Measurements from ENCODE around the gene EFEMP2. TPM values are rescaled to one million over a fixed set of nuclear protein-coding genes. Genes with fewer than 3 reads are reported as not detected.

The EFEMP2 gene
- total RNA-seq, 2 donors from 2014 or later, result 16.2 to 25.4 TPM

DNA sequence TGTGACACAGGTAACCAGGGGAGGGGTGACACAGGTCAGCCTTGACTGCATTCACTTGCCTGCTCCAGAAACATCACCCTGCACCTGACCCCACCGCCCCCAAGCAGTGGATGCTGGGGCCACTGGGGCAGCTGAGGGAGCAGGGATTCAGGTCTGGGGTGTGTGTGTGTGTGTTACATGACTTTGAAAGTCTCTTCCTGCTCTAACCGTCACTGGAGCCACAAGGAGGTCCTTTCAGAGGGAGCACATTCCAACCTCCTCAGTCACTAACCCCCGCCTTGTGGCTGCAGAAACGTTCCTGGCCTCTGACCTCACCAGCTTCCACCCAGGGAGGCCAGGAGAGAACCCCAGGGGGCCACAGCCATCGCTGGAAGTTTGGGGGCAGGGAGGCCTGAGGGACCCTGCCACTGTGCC is 30.5 kb upstream of the EFEMP2 start:
- no peak for ATAC-seq
- TF ChIP-seq, protein P1, sequence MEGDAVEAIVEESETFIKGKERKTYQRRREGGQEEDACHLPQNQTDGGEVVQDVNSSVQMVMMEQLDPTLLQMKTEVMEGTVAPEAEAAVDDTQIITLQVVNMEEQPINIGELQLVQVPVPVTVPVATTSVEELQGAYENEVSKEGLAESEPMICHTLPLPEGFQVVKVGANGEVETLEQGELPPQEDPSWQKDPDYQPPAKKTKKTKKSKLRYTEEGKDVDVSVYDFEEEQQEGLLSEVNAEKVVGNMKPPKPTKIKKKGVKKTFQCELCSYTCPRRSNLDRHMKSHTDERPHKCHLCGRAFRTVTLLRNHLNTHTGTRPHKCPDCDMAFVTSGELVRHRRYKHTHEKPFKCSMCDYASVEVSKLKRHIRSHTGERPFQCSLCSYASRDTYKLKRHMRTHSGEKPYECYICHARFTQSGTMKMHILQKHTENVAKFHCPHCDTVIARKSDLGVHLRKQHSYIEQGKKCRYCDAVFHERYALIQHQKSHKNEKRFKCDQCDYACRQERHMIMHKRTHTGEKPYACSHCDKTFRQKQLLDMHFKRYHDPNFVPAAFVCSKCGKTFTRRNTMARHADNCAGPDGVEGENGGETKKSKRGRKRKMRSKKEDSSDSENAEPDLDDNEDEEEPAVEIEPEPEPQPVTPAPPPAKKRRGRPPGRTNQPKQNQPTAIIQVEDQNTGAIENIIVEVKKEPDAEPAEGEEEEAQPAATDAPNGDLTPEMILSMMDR (IDR thresholded peaks at IDR 0.05), result no peak
- peak in 1 of 3 donors; percentile 17 for TF ChIP-seq POLR2A (IDR thresholded peaks at IDR 0.05)
- H3K4me3 ChIP-seq, result no peak overlapping the region
- no peak for DNase-seq
- 15 to 40% methylated on average over 4 to 5 of the region's 5 CpGs for WGBS, 2 donors
- intact Hi-C loops (cut with DNase I), result no loop called here
- no peak overlapping the region for H3K27ac ChIP-seq
- peaks cover 14% of the 10 kb centered on the region for H3K4me1 ChIP-seq
- peaks cover 0 to 11% of the 10 kb centered on the region in 2 donors for H3K27me3 ChIP-seq
- no peaks in the 10 kb centered on the region for H3K9me3 ChIP-seq
- H3K36me3 ChIP-seq (replicated peaks in 1 of 2; ENCODE audit: insufficient read depth in 1 of 2, low read depth in 2 of 2), result no peaks in the 10 kb centered on the region

DNA sequence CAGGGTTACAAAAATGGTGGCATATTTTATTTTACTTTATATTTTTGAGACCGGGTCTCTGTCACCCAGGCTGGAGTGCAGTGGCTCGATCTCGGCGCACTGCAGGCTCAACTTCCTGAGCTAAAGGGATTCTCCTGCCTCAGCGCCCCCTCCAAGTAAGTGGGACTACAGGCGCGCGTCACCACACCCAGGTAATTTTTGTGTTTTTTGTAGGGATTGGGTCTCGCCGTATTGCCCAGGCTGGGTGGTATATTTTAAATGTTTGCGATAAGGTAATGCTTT is 28.2 kb upstream of the EFEMP2 start:
- TF ChIP-seq, protein P1 (IDR thresholded peaks at IDR 0.05), result no peak
- no peak for TF ChIP-seq POLR2A (IDR thresholded peaks at IDR 0.05)
- no peak for DNase-seq
- WGBS, 2 donors, result 74 to 86% methylated on average over 11 of the region's 11 CpGs
- no peak for ATAC-seq
- Histone ChIP-seq H3K27me3 (peaks cover 0 to 11% of the 10 kb centered on the region in 2 donors), H3K27ac (peak overlapping the region in 2 of 4 donors; percentile 48 to 66), H3K9me3 (no peaks in the 10 kb centered on the region), H3K4me3 (no peak overlapping the region), H3K36me3 (replicated peaks in 1 of 2; ENCODE audit: insufficient read depth in 1 of 2, low read depth in 2 of 2) (no peaks in the 10 kb centered on the region), H3K4me1 (peaks cover 14% of the 10 kb centered on the region)
- intact Hi-C loops (cut with DNase I), result no loop called here

DNA sequence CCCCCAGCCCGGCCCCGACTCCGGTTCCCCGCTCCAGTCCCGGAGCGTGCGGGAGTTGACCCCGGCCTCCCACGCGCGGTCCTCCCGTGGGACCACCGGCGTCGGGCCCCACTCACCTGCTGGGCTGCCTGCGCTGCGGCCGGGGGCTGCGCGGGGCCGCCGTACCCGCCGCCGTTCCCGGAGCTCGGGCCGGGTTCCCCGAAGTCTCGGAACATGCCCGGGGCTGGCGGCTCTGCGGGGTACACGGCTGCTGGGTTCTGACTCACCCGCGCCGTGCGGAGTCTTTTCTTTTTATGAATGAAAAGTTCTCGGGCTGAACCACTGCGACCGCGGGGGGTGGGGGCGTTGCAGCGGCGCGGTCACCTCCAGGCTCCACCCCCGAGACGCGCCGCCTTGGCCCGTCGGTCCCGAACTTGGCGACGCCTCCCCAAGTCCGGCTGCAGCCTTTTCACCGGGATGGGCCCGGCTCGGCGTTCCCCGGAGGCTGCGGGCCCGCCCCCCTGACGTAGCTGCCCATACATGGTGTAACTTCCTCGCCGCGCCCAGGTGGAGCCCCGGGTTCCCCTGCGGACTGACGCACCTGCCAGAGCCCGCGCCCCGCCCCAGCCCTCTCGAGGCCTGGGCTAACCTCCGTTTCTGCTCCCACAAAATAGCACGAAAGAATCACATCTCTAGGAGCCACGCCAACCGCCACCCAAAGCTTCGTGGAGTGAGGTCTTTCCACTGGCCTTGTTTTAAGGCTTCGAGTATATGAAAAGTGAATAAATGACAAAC is 27.7 kb upstream of the EFEMP2 start, which contains the start of gene FOSL1:
Gene FOSL1 (minus strand): TSS at position 264 of the 774 bp plus-strand sequence. CDS start 49 bp downstream, at position 215.
- Histone ChIP-seq H3K4me1 (peaks cover 14% of the 10 kb centered on the region), H3K4me3 (no peak within 1 kb of the TSS), H3K36me3 (replicated peaks in 1 of 2; ENCODE audit: insufficient read depth in 1 of 2, low read depth in 2 of 2) (no peaks in the 10 kb centered on the region), H3K27me3 (peaks cover 0 to 11% of the 10 kb centered on the region in 2 donors), H3K9me3 (no peaks in the 10 kb centered on the region), H3K27ac (peak within 1 kb of the TSS in 3 of 4 donors; percentile 24 to 66 (median 48))
- DNase-seq (peak; percentile 86 to 94 (median 92)), ATAC-seq (peak; percentile 91)
- TF ChIP-seq POLR2A (IDR thresholded peaks at IDR 0.05), result peak; percentile 39 to 71 (median 68)
- TF ChIP-seq, protein P1 (IDR thresholded peaks at IDR 0.05), result peak in 2 of 7 experiments; percentile 1 to 3
- intact Hi-C loops (cut with DNase I), result no loop called here
- 2 to 14% methylated on average over 10 to 74 of the region's 80 CpGs for WGBS, 2 donors

DNA sequence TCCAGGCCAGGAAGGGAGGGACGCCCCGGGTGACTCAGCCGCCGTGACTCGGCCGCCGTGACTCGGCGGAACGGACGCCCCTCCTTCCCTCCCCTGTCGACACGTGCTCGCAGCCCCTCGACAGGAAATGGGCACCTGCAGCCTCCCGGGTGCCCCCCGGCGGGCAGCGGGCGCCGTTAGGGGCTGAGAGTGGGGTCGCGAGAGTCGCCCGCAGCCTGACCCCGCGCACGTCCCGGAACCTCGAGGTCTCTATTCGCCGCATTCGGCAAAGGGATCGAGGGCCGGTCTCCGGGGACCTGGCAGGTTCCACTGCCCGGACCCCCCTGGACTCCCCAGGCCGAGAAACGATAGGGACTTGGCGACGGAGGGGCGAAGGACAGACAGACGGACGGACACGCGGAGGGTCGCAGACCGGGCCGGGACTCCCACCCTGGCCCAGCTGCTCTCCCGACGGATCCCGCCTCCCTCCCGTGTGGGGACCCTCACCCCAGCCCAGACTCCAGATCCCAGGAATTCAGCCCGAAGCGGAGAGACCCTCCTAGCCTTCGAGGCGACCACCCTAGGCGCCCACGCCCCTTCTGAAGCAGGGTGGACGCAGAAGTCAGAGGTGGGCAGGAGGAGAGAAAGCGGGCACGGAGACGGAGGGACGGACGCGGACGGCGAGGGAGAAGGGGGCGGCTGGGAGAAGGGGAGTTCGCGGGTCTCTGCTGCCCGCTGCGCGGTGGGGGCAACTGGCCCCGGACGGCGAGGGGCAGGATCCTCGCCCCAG is 26.9 kb upstream of the EFEMP2 start:
- no peak overlapping the region for H3K4me3 ChIP-seq
- peaks cover 0 to 11% of the 10 kb centered on the region in 2 donors for H3K27me3 ChIP-seq
- 0 to 4% methylated on average over 3 to 77 of the region's 78 CpGs for WGBS, 2 donors
- H3K9me3 ChIP-seq, result no peaks in the 10 kb centered on the region
- DNase-seq (peak; percentile 45 to 58 (median 52)), ATAC-seq (peak; percentile 37)
- H3K27ac ChIP-seq, result peak overlapping the region in 3 of 4 donors; percentile 24 to 66 (median 48)
- TF ChIP-seq, protein P1 (IDR thresholded peaks at IDR 0.05), result no peak
- peak in 2 of 3 donors; percentile 9 to 12 for TF ChIP-seq POLR2A (IDR thresholded peaks at IDR 0.05)
- H3K36me3 ChIP-seq (replicated peaks in 1 of 2; ENCODE audit: insufficient read depth in 1 of 2, low read depth in 2 of 2), result no peaks in the 10 kb centered on the region
- H3K4me1 ChIP-seq, result peaks cover 14% of the 10 kb centered on the region
- intact Hi-C loops (cut with DNase I), result no loop called here
